CD4-positive, alpha-beta T cell treated with Interferon alpha-2 for 1 hour (primary cell): Measurements from ENCODE around the gene SCIN.
"Not testable (repeated sequence)": the region's sequence is repeated elsewhere in the genome, so short reads cannot be mapped to it uniquely, and the experiment has no call there.

Experiments used
- DNase-seq, 2 donors: peaks; one replicate each; pipeline ENCODE4 v3.0.0-alpha.2; 2020 to 2022

The SCIN gene

GRCh38 chr7:12690041-12690878, 119.7 kb downstream of the SCIN start:
- no peak for DNase-seq

DNA sequence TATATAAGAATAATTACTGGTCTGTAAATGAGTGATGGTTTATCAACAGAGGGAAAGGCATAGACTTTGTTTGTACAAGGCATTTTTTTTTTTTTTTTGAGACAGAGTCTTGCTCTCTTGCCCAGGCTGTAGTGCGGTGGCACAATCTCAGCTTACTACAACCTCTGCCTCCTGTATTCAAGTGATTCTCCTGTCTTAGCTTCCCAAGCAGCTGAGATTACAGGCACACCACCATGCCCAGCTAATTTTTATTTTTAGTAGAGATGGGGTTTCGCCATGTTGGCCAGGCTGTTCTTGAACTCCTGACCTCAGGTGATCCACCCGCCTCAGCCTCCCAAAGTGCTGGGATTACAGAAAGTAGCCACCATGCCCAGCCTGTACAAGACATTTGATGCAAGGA, 120.9 kb downstream of the SCIN start:
- not testable (repeated sequence) for DNase-seq

- no peak for DNase-seq
These were observed 121.5 kb downstream of the SCIN start for GRCh38 chr7:12692035-12692434.

GRCh38 chr7:12692479-12693259, 122.1 kb downstream of the SCIN start:
- peak in 1 of 2 donors; percentile 25 for DNase-seq

DNA sequence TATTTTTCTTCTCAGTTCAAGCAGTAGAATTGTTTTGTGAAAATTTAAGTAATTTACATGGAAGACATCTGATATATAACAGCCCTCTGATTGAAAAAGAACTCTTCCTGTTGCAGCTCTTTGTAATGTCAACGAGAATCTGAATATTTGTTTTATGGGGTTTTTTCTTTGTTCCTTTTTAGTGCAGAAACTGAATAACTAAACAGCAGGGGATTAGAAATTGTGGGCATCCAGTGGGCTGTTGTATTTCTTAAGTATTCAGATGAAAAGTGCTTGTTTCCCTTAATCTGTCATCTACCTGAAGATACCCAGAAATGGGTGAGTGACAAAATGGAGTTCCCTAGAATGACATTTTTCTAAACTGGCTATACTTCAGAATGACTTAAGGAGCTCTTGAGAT, 124.3 kb downstream of the SCIN start:
- DNase-seq = no peak

GRCh38 chr7:12695965-12696364, 125.4 kb downstream of the SCIN start:
- DNase-seq = no peak

DNA sequence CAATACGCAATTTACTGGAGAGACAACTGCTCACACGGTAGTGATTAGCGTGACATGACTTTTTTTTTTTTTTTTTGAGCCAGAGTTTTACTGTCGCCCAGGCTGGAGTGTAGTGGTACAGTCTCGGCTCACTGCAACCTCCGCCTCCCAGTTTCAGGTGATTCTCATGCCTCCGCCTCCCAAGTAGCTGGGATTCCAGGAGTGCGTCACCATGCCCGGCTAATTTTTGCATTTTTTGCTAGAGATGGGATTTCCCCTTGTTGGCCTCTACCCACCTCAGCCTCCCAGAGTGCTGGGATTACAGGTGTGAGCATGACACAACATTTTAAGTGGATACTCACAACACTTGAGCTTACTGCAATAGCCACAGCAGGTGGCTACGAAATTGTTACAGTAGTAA, 128.8 kb downstream of the SCIN start:
- no peak for DNase-seq

GRCh38 chr7:12701433-12701832, 130.9 kb downstream of the SCIN start:
- no peak for DNase-seq

- no peak for DNase-seq
These were observed 133.4 kb downstream of the SCIN start for GRCh38 chr7:12703881-12704280.

DNA sequence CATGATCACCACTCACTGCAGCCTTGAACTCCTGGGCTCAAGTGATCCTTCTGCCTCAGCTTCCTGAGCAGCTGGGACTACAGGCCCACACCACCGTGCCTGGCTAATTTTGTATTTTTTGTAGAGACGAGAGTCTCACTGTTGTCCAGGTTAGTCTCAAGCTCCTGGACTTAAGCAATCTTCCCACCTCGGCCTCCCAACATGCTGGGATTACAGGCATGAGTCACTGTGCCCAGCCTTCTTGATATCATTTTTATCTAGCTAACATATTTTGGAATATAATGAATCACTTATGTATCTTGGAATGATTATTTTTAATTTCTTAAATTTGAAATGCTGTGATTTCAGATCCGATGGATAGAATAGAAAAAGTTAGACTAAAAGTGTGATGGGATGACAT, 135.4 kb downstream of the SCIN start:
- DNase-seq = no peak

DNA sequence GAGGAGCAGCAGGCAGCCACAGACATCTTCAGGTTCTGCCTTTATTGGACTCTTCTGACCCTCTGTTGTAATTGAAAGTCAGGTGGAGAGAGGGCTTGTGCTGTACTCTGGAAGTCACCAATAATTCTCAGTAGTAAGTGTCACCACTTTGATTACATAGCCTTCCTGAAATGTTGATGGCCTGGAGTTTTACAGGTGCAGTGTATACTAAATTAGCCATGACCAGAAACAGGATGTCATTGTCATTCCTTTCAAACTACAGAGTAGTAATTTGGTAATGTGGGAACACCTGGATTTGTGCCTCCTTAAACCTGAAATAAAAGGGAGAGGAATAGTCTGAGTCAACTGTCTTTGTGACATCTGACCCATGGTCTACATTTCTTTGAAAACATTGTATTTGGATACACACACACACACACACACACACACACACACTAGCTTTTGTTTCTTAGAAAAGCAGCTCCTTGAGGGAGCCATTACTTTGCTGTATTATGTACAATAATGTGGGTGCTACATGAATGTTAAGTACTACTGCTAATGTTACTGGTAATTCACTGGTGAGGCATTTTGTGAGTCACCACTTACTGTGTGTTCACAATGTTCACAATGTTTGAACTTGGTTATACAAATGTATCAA, 136.5 kb downstream of the SCIN start:
- no peak for DNase-seq

DNA sequence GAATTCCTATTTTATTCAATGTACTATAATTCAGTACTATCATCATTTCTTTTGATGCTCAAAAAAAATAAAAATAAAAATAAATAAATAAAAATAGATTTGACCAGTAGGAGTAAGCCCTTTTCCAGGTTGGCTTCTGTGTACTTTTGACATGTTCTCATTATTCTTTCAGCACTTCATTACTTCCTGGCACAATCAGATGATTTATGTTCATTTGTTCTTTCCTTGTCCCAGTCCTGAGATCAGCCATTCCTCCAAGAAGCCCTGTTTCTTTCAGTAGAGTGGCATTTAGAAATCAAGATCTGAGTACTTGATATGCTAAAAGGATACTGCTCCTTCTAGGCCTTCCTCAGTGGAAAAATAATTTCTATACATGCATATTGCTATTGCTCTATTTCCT, 137.8 kb downstream of the SCIN start:
- DNase-seq = no peak
